Smooth muscle cell (in vitro differentiated cells): ENCODE measurements around the gene ARHGAP10. TPM values are rescaled to one million over a fixed set of nuclear protein-coding genes. Genes with fewer than 3 reads are reported as not detected.
A peak's percentile ranks its signal among the peaks of the same experiment; 100 is the strongest.

Experiments
- DNase-seq: peaks from one replicate; lab custom pipeline; 2025; ENCODE audit not compliant: unreplicated experiment; lab: John Stamatoyannopoulos, UW
- H2AFZ ChIP-seq: fragments of 200-600 bp; sonication (generic); 2 replicates; pipeline ENCODE4 v1.6.0; 2016; ENCODE audit warnings: antibody characterized with exemption, low read depth, mild to moderate bottlenecking
- H3F3A ChIP-seq: fragments of 200-600 bp; sonication (generic); 2 replicates; pipeline ENCODE4 v1.6.0; 2017; ENCODE audit warnings: antibody characterized with exemption, low read depth
- H3K27ac ChIP-seq: fragments of 200-600 bp; sonication (generic); 2 replicates; pipeline ENCODE4 v1.5.1; 2016; ENCODE audit warnings: low read depth, mild to moderate bottlenecking
- H3K27me3 ChIP-seq: fragments of 200-600 bp; sonication (generic); 2 replicates; pipeline ENCODE4 v1.6.1; 2016; ENCODE audit warnings: low read depth, mild to moderate bottlenecking
- H3K36me3 ChIP-seq: fragments of 200-600 bp; sonication (generic); 2 replicates; pipeline ENCODE4 v1.5.1; 2016; ENCODE audit warnings: low read depth
- H3K4me1 ChIP-seq: fragments of 200-600 bp; sonication (generic); 2 replicates; pipeline ENCODE4 v1.5.1; 2016; ENCODE audit warnings: low read depth
- H3K4me2 ChIP-seq: fragments of 200-600 bp; sonication (generic); 2 replicates; pipeline ENCODE4 v1.6.0; 2016; ENCODE audit warnings: mild to moderate bottlenecking
- H3K4me3 ChIP-seq: fragments of 200-600 bp; sonication (generic); 2 replicates; pipeline ENCODE4 v1.5.1; 2016; ENCODE audit warnings: mild to moderate bottlenecking
- H3K79me2 ChIP-seq: fragments of 200-600 bp; sonication (generic); 2 replicates; pipeline ENCODE4 v1.6.0; 2016; ENCODE audit warnings: low read depth, mild to moderate bottlenecking
- H3K9ac ChIP-seq: fragments of 200-600 bp; sonication (generic); 2 replicates; pipeline ENCODE4 v1.6.0; 2016; ENCODE audit warnings: low read depth
- H3K9me3 ChIP-seq: fragments of 200-600 bp; sonication (generic); replicated peaks from 2 replicates; pipeline ENCODE4 v1.5.1; 2016; ENCODE audit warnings: low read depth
- H4K20me1 ChIP-seq: fragments of 200-600 bp; sonication (generic); 2 replicates; pipeline ENCODE4 v1.6.0; 2016; ENCODE audit warnings: low read depth
- WGBS: methylation state at CpG from one replicate; pipeline ENCODE4 v1.1.7; 2016; ENCODE audit warnings: low lambda C conversion rate; 5-methylcytosine and 5-hydroxymethylcytosine counted together
- polyA plus RNA-seq: library from polyadenylated mRNA; unstranded; fragments of >200 nt; fragmentation: Nextera tagmentation; extraction: Ambion mirVana; gene quantifications from 2 replicates; pipeline ENCODE4 v1.2.1, GENCODE V29; 2016
- total RNA-seq: library from RNA; depleted of rRNA; stranded (reverse); fragments of >200 nt; gene quantifications from 2 replicates; pipeline ENCODE4 v1.2.3, GENCODE V29; 2014
- TF ChIP-seq, protein P1 (sequence below): fragments of 200-600 bp; sonication (generic); IDR thresholded peaks from 2 replicates; pipeline ENCODE4 v1.5.1; 2017; ENCODE audit warnings: borderline replicate concordance, mild to moderate bottlenecking, antibody characterized with exemption; ENCODE audit not compliant: insufficient read depth, poor library complexity, severe bottlenecking

Gene ARHGAP10
- total and polyA plus RNA-seq, 2 experiments from 2014 or later = 6.2 to 11.6 TPM

DNA sequence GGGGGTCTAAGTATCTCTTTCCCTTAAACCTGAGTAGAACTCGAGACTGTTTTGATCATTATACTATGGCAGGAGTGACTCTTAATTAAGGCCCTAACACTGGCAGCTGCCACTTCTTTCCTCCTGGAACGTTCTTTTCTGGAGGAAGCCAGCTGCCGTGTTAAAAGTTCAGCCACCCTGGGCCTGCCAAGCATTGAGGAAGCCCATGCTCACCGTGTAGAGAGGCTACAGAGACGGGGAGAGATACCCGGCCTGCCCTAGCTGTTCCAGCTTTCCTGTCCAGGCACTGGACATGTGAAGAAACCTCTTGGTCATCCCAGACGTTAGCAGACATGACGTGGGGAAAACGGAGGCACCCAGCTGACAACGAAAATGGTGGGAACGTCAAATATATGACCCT, 274.1 kb downstream of the ARHGAP10 start:
- no peak overlapping the region for H3K4me2 ChIP-seq
- H3K4me3 ChIP-seq = no peak overlapping the region
- no peak overlapping the region for H2AFZ ChIP-seq
- DNase-seq = no peak
- H3K27ac ChIP-seq = no peak overlapping the region
- H3K4me1 ChIP-seq = no peaks in the 10 kb centered on the region
- no peaks in the 10 kb centered on the region for H3K36me3 ChIP-seq
- H3K79me2 ChIP-seq = no peaks in the 10 kb centered on the region
- no peak overlapping the region for H3K9ac ChIP-seq
- 93% methylated on average over 11 of the region's 11 CpGs for WGBS
- TF ChIP-seq, protein P1, sequence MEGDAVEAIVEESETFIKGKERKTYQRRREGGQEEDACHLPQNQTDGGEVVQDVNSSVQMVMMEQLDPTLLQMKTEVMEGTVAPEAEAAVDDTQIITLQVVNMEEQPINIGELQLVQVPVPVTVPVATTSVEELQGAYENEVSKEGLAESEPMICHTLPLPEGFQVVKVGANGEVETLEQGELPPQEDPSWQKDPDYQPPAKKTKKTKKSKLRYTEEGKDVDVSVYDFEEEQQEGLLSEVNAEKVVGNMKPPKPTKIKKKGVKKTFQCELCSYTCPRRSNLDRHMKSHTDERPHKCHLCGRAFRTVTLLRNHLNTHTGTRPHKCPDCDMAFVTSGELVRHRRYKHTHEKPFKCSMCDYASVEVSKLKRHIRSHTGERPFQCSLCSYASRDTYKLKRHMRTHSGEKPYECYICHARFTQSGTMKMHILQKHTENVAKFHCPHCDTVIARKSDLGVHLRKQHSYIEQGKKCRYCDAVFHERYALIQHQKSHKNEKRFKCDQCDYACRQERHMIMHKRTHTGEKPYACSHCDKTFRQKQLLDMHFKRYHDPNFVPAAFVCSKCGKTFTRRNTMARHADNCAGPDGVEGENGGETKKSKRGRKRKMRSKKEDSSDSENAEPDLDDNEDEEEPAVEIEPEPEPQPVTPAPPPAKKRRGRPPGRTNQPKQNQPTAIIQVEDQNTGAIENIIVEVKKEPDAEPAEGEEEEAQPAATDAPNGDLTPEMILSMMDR = no peak
- peaks cover 5% of the 10 kb centered on the region for H4K20me1 ChIP-seq
- H3K9me3 ChIP-seq = no peaks in the 10 kb centered on the region
- H3K27me3 ChIP-seq = no peaks in the 10 kb centered on the region
- H3F3A ChIP-seq = peaks cover 3% of the 10 kb centered on the region

- Histone ChIP-seq H3K9me3 (no peaks in the 10 kb centered on the region), H4K20me1 (peaks cover 5% of the 10 kb centered on the region), H3K9ac (peak overlapping the region; percentile 5), H3K4me3 (no peak overlapping the region), H3K79me2 (no peaks in the 10 kb centered on the region), H3K27ac (peak overlapping the region; percentile 69), H3K27me3 (no peaks in the 10 kb centered on the region), H2AFZ (no peak overlapping the region), H3K4me1 (no peaks in the 10 kb centered on the region), H3K36me3 (no peaks in the 10 kb centered on the region), H3F3A (peaks cover 3% of the 10 kb centered on the region), H3K4me2 (peak overlapping the region; percentile 69)
- TF ChIP-seq, protein P1 = no peak
- WGBS = 10% methylated on average over 7 of the region's 7 CpGs
- no peak for DNase-seq
Observed at GRCh38 chr4:148007314-148007760, 275.4 kb downstream of the ARHGAP10 start.

GRCh38 chr4:148007792-148008191, 275.9 kb downstream of the ARHGAP10 start:
- TF ChIP-seq, protein P1 = no peak
- no peak for DNase-seq
- peak overlapping the region; percentile 5 for H3K9ac ChIP-seq

GRCh38 chr4:148015058-148015457, 283.2 kb downstream of the ARHGAP10 start:
- no peaks in the 10 kb centered on the region for H3F3A ChIP-seq
- no peak for DNase-seq
- no peaks in the 10 kb centered on the region for H3K9me3 ChIP-seq
- WGBS = 54% methylated on average over 2 of the region's 2 CpGs
- H3K9ac ChIP-seq = no peak overlapping the region
- no peak overlapping the region for H2AFZ ChIP-seq
- H3K27ac ChIP-seq = no peak overlapping the region
- H3K27me3 ChIP-seq = no peaks in the 10 kb centered on the region
- peaks cover 2% of the 10 kb centered on the region for H3K79me2 ChIP-seq
- H3K4me1 ChIP-seq = no peaks in the 10 kb centered on the region
- TF ChIP-seq, protein P1 = no peak
- H3K4me3 ChIP-seq = no peak overlapping the region
- H4K20me1 ChIP-seq = no peaks in the 10 kb centered on the region
- H3K36me3 ChIP-seq = no peaks in the 10 kb centered on the region
- no peak overlapping the region for H3K4me2 ChIP-seq

More at GRCh38 chr4:148007792-148008191, 275.9 kb downstream of the ARHGAP10 start:
- 59% methylated on average over 3 of the region's 3 CpGs for WGBS
- Histone ChIP-seq H3F3A (peaks cover 3% of the 10 kb centered on the region), H3K27ac (peak overlapping the region; percentile 69), H3K4me2 (peak overlapping the region; percentile 69), H3K4me3 (no peak overlapping the region), H3K27me3 (no peaks in the 10 kb centered on the region), H4K20me1 (peaks cover 5% of the 10 kb centered on the region), H3K9me3 (no peaks in the 10 kb centered on the region), H3K36me3 (no peaks in the 10 kb centered on the region), H2AFZ (no peak overlapping the region), H3K79me2 (no peaks in the 10 kb centered on the region), H3K4me1 (no peaks in the 10 kb centered on the region)
